Astrocyte (in vitro differentiated cells and primary cell): Measurements from ENCODE around the gene MEF2B.

Experiments used
- CTCF ChIP-seq: IDR thresholded peaks from 2 replicates; pipeline ENCODE4 v1.5.1; 2011; ENCODE audit warnings: low read depth, mild to moderate bottlenecking, inconsistent platforms, low read length, moderate library complexity; ENCODE audit not compliant: insufficient read depth
- EZH2 ChIP-seq: IDR thresholded peaks from 2 replicates; pipeline ENCODE4 v1.6.1; 2012; ENCODE audit warnings: mild to moderate bottlenecking, low read length, inconsistent platforms; ENCODE audit not compliant: insufficient read depth

GRCh38 chr19:19111136-19111835 is 58.8 kb downstream of the MEF2B start:
- TF ChIP-seq CTCF: no peak
- TF ChIP-seq EZH2: no peak
